ENCODE results near the gene CDK14.

GRCh38 chr7:90701771-90702170 is 105.7 kb downstream of the CDK14 start:
- TF ChIP-seq CTCF (conservative IDR thresholded peaks at IDR 0.05; ENCODE audit: low read length) (no peak), EZH2phosphoT487 (IDR thresholded peaks at IDR 0.05; ENCODE audit: borderline replicate concordance) (no peak)

All from Loucy (cell line).